ENCODE measurements around the gene PSG2.
"Not testable (repeated sequence)": the region's sequence is repeated elsewhere in the genome, so short reads cannot be mapped to it uniquely, and the experiment has no call there.

The PSG2 gene

GRCh38 chr19:43043492-43044180, 38.9 kb downstream of the PSG2 start:
- not testable (repeated sequence) for H3K27ac ChIP-seq

DNA sequence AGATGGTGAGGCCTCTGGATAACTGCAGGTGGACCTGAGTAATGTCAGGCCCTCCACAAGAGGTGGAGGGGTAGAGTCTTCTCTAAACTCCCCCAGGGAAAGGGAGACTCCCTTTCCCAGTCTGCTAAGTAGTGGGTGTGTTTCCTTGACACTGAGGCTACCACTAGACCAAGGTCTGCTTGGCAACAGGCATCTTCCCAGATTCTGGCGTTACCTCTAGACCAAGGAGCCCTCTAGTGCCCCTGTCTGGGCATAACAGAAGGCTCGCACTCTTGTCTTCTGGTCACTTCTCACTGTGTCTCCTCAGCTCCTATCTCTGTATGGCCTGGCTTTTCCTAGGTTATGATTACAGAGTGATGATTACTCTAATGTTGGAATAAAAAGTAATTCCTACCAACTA, 50.9 kb downstream of the PSG2 start:
- H3K27ac ChIP-seq, result not testable (repeated sequence)

DNA sequence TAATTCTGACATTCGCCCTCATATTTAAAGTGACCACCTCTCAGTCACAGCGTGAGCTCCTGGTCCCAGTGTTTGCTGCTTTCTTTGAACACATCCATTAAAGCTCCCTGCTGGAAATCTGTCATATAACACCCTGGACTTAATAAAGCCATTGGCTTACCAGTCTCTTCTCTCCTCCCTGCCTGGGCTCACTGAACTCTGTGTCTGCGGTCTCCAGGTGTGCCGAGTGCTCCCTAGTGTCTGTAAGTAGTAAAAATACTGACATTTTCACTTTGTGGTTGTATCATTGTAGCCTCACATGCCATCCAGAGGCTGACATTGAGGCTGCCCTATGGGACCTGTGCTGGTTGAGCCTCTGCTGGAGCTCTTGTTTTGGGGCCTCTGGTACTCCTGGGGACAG, 53.6 kb downstream of the PSG2 start:
- no peak overlapping the region for H3K27ac ChIP-seq
- TF ChIP-seq, protein P1, sequence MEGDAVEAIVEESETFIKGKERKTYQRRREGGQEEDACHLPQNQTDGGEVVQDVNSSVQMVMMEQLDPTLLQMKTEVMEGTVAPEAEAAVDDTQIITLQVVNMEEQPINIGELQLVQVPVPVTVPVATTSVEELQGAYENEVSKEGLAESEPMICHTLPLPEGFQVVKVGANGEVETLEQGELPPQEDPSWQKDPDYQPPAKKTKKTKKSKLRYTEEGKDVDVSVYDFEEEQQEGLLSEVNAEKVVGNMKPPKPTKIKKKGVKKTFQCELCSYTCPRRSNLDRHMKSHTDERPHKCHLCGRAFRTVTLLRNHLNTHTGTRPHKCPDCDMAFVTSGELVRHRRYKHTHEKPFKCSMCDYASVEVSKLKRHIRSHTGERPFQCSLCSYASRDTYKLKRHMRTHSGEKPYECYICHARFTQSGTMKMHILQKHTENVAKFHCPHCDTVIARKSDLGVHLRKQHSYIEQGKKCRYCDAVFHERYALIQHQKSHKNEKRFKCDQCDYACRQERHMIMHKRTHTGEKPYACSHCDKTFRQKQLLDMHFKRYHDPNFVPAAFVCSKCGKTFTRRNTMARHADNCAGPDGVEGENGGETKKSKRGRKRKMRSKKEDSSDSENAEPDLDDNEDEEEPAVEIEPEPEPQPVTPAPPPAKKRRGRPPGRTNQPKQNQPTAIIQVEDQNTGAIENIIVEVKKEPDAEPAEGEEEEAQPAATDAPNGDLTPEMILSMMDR (IDR thresholded peaks at IDR 0.05), result no peak
- TF ChIP-seq ZFX (IDR thresholded peaks at IDR 0.05; ENCODE audit: borderline replicate concordance), result no peak

DNA sequence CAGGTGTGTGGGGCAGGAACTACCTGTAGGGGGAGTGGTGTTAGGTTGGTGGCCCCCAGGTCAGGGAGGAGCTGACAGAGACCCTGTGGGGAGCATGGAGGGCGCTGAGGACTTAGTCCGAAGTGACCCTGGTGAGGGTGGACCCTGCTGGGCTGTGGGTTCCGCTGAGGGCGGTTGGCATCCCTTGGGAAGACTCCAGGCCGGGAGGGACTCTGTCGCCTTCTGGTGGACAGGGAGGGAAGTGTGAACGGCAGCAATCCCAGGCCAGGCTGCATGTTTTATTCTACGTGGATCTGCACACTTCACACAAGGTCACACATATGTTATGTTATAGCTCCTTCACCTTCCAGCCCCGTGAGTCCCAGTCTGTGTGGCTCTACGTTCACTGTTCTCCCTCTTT, 54.5 kb downstream of the PSG2 start:
- not testable (repeated sequence) for H3K27ac ChIP-seq
- TF ChIP-seq, protein P1 (IDR thresholded peaks at IDR 0.05), result peak; percentile 34

DNA sequence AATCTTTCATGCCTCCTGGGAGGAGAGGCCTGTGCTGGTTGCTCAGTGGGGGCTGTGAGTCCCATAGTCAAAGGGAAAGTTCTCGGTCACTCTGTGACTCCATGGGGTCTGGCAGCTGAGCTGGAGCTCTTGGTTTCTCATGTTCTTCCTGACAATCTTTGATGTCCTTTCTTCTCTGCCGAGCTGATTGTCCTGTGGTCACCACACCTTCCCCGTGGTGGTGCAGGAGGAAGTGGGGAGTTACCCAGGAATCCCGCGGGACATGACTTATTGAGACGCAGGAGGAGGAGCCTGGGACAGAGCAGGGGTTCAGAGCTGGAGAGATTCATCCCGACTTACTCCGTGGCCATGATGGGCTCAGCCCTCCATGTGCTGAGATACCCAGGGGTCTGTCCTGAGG, 55.4 kb downstream of the PSG2 start:
- not testable (repeated sequence) for H3K27ac ChIP-seq

DNA sequence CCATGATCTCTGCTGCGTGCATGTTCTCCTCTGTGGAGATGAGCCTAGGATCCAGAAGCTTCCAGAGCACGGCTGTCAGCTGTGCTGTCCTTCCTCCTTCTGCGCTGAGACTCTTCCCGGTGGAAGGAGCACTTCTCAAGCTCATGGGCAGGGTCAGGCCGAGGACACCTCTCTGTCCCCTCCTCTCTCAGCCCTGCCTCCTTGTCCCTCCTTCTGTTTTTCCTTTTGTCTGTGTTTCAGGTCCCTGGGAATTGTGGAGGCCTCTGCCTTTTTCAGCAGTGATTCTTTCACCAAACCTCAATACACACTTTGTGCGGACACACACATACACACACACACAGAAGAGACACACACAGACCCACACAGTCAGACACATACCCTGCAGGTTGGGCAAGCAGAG, 56.1 kb downstream of the PSG2 start, which contains the start of gene PSG11:
Gene PSG11 (minus strand): TSS at position 101 of the 400 bp plus-strand sequence. CDS start 97 bp downstream, at position 4.
- H3K27ac ChIP-seq, result not testable (repeated sequence)

DNA sequence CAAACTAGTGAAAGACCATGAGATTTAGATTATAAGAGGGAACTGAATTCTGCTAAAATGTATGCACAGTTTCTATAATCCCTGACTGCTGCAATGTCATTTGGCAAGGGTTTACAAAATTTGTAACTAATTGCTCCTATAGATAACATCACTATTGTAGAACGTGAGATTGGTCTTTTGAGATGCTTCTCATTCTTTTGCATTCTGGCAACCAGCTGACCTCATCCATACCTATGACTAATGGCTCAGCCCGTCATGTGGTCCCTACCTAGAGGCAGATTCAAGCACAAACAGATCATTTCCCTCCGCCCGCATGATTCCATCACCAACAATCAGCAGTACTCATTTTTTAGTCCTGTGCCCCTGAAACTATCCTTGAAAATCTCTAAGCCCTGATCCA, 60.4 kb downstream of the PSG2 start:
- H3K27ac ChIP-seq, result not testable (repeated sequence)

- not testable (repeated sequence) for H3K27ac ChIP-seq
These were observed 60.9 kb downstream of the PSG2 start for GRCh38 chr19:43021629-43022028.

DNA sequence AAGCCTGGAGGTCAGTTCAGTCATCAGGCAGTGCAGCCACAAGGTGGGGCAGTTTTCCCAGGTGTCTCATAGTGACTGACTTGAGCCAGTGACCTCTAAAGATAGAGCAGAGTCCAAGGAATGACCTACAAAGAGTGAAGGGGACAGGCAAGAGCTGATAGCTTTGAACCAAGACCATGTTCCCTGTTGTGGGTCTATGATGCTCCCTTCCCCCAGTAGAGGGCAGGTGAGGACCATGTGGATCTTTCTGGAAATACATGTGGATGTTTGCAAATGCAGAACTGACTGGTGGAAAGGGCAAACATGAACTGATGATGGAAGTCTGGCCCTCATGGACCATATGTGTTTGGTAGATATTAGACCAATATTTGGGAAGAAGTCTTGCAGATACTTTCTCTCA, 62.9 kb downstream of the PSG2 start:
- not testable (repeated sequence) for H3K27ac ChIP-seq

More for the DNA sequence above, 62.9 kb downstream of the PSG2 start:
- TF ChIP-seq, protein P1 (IDR thresholded peaks at IDR 0.05), result peak; percentile 13; the same call in 1 of the 2 replicates
